ENCODE results near the gene RASA2. TPM values are rescaled to one million over a fixed set of nuclear protein-coding genes. Genes with fewer than 3 reads are reported as not detected.

The RASA2 gene
- total and polyA plus RNA-seq, 4 donors: 1.6 to 5.4 (median 4.6) TPM

- WGBS: 99% methylated on average over 1 of the region's 1 CpG
- peaks cover 0 to 16% (median 13%) of the 10 kb centered on the region in 4 donors for H3K36me3 ChIP-seq (ENCODE audit: control insufficient read depth in 4 of 4, insufficient read depth in 3 of 4, low read depth in 1 of 4, low read length in 3 of 4)
Observed at GRCh38 chr3:141576744-141577052, 89.9 kb downstream of the RASA2 start.

GRCh38 chr3:141578202-141578973 is 91.6 kb downstream of the RASA2 start:
- no peak overlapping the region for H3K4me3 ChIP-seq (ENCODE audit: low read depth in 1 of 3, low read length in 3 of 3)
- peaks cover 0 to 11% (median 8%) of the 10 kb centered on the region in 4 donors for H3K36me3 ChIP-seq (ENCODE audit: control insufficient read depth in 4 of 4, insufficient read depth in 3 of 4, low read depth in 1 of 4, low read length in 3 of 4)
- 82% methylated on average over 4 of the region's 4 CpGs for WGBS
- TF ChIP-seq FOXA1 (IDR thresholded peaks at IDR 0.05) (no peak), RAD21 (IDR thresholded peaks at IDR 0.05) (peak in 1 of 2 donors; percentile 15), REST (IDR thresholded peaks at IDR 0.05) (no peak), TAF1 (conservative IDR thresholded peaks at IDR 0.05) (no peak), FOXA2 (IDR thresholded peaks at IDR 0.05) (no peak), NR2F2 (IDR thresholded peaks at IDR 0.05) (no peak), JUND (IDR thresholded peaks at IDR 0.05) (no peak), HNF4A (conservative IDR thresholded peaks at IDR 0.05) (peak; percentile 22 to 49), ATF3 (IDR thresholded peaks at IDR 0.05) (peak; percentile 45), CTCF (IDR thresholded peaks at IDR 0.05; ENCODE audit: low read depth, low read length, missing input control) (no peak), GABPA (IDR thresholded peaks at IDR 0.05 in 1 of 2, conservative IDR thresholded peaks at IDR 0.05 in 1 of 2) (no peak), SP1 (IDR thresholded peaks at IDR 0.05) (no peak), YY1 (IDR thresholded peaks at IDR 0.05) (no peak)
- H3K4me1 ChIP-seq (ENCODE audit: control insufficient read depth in 4 of 4, insufficient read depth in 4 of 4, low read length in 3 of 4): no peaks in the 10 kb centered on the region
- H3K27me3 ChIP-seq (ENCODE audit: control insufficient read depth in 4 of 4, insufficient read depth in 4 of 4, low read length in 3 of 4): no peaks in the 10 kb centered on the region
- H3K9me3 ChIP-seq (ENCODE audit: control insufficient read depth in 4 of 4, low read length in 3 of 4): no peaks in the 10 kb centered on the region
- no peak for DNase-seq (ENCODE audit: low spot score)
- no peak overlapping the region for H3K27ac ChIP-seq (ENCODE audit: low read depth in 1 of 2, low read length in 2 of 2)
- H3K9ac ChIP-seq (ENCODE audit: low read depth in 1 of 2, low read length in 2 of 2): no peak overlapping the region

More at GRCh38 chr3:141576744-141577052, 89.9 kb downstream of the RASA2 start:
- no peaks in the 10 kb centered on the region for H3K9me3 ChIP-seq (ENCODE audit: control insufficient read depth in 4 of 4, low read length in 3 of 4)
- H3K27ac ChIP-seq (ENCODE audit: low read depth in 1 of 2, low read length in 2 of 2): no peak overlapping the region
- no peaks in the 10 kb centered on the region for H3K27me3 ChIP-seq (ENCODE audit: control insufficient read depth in 4 of 4, insufficient read depth in 4 of 4, low read length in 3 of 4)
- no peak for DNase-seq (ENCODE audit: low spot score)
- TF ChIP-seq TAF1 (conservative IDR thresholded peaks at IDR 0.05) (no peak), FOXA2 (IDR thresholded peaks at IDR 0.05) (no peak), RAD21 (IDR thresholded peaks at IDR 0.05) (no peak), YY1 (IDR thresholded peaks at IDR 0.05) (no peak), NR2F2 (IDR thresholded peaks at IDR 0.05) (no peak), SP1 (IDR thresholded peaks at IDR 0.05) (no peak)
- no peak overlapping the region for H3K4me3 ChIP-seq (ENCODE audit: low read depth in 1 of 3, low read length in 3 of 3)
- H3K4me1 ChIP-seq (ENCODE audit: control insufficient read depth in 4 of 4, insufficient read depth in 4 of 4, low read length in 3 of 4): no peaks in the 10 kb centered on the region
- H3K9ac ChIP-seq (ENCODE audit: low read depth in 1 of 2, low read length in 2 of 2): no peak overlapping the region
